Thymus (tissue), 11 donors: ENCODE results near the gene RFC3. TPM values are rescaled to one million over a fixed set of nuclear protein-coding genes. Genes with fewer than 3 reads are reported as not detected.

Source experiments
- DNase-seq, 9 donors: peaks; one replicate each; pipeline ENCODE4 v3.0.0-alpha.2; 2013; ENCODE audit warnings: low spot score in 9 of 9, low read depth in 6 of 9, missing footprints in 1 of 9
- H3K27ac ChIP-seq, 2 donors: one replicate each; pipeline ENCODE4 v1.5.1; 2013; ENCODE audit warnings: control low read depth in 1 of 2, low read depth in 1 of 2, low read length in 1 of 2, mild to moderate bottlenecking in 1 of 2, moderate library complexity in 1 of 2
- H3K27me3 ChIP-seq, 2 donors: one replicate each; pipeline ENCODE4 v1.5.1; 2013; ENCODE audit warnings: low read length in 1 of 2; ENCODE audit not compliant: control insufficient read depth in 2 of 2, insufficient read depth in 1 of 2
- H3K36me3 ChIP-seq, 2 donors: one replicate each; pipeline ENCODE4 v1.5.1; 2013; ENCODE audit warnings: low read length in 1 of 2, mild to moderate bottlenecking in 1 of 2, moderate library complexity in 1 of 2; ENCODE audit not compliant: control insufficient read depth in 2 of 2, insufficient read depth in 2 of 2
- H3K4me1 ChIP-seq, 2 donors: one replicate each; pipeline ENCODE4 v1.5.1; 2013; ENCODE audit warnings: low read length in 2 of 2; ENCODE audit not compliant: control insufficient read depth in 2 of 2, insufficient read depth in 2 of 2
- H3K4me3 ChIP-seq, 2 donors: one replicate each; pipeline ENCODE4 v1.5.1; 2013; ENCODE audit warnings: low read length in 2 of 2, control low read depth in 1 of 2, mild to moderate bottlenecking in 1 of 2
- H3K9me3 ChIP-seq, 2 donors: one replicate each; pipeline ENCODE4 v1.5.1; 2013; ENCODE audit warnings: low read length in 1 of 2, mild to moderate bottlenecking in 1 of 2; ENCODE audit not compliant: control insufficient read depth in 2 of 2, insufficient read depth in 1 of 2
- WGBS: extraction: QIAGEN DNeasy Blood & Tissue Kit; methylation state at CpG from one replicate; pipeline ENCODE4 v1.1.7; 2013; 5-methylcytosine and 5-hydroxymethylcytosine counted together
- polyA plus RNA-seq: library from polyadenylated mRNA; stranded (reverse); fragments of 200-250 nt; gene quantifications from one replicate; pipeline ENCODE4 v1.2.3, GENCODE V29; 2013
- total RNA-seq: library from RNA; stranded (reverse); fragments of 120-200 nt; gene quantifications from one replicate; pipeline ENCODE4 v1.2.4, GENCODE V29; 2013
- donor health status: healthy.

Gene RFC3
- total and polyA plus RNA-seq, 2 donors: 8.1 to 24.3 TPM

DNA sequence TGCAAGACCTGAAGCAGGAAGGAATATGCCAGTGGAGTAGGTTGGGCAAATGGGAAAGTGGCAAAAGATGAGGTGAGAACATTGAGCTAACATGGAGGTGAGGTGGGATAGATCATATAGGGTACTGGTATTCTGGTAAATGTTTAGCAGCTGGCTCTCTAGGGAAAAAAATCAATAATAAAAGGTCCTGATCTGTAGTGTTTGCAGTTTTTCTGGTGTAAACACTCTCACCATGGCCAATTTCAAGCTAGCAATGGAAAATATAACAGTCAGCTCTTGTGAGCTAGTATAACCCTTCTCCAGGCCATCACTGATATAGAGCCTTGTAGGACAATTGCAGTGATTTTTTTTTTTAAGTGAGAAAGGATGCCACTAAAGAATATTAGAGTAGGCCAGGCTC lies 31.3 kb downstream of the RFC3 start:
- no peak for DNase-seq
- Histone ChIP-seq H3K4me3 (no peak overlapping the region), H3K36me3 (peaks cover 7 to 8% of the 10 kb centered on the region in 2 donors), H3K27ac (no peak overlapping the region), H3K27me3 (no peaks in the 10 kb centered on the region), H3K9me3 (no peaks in the 10 kb centered on the region), H3K4me1 (no peaks in the 10 kb centered on the region)

DNA sequence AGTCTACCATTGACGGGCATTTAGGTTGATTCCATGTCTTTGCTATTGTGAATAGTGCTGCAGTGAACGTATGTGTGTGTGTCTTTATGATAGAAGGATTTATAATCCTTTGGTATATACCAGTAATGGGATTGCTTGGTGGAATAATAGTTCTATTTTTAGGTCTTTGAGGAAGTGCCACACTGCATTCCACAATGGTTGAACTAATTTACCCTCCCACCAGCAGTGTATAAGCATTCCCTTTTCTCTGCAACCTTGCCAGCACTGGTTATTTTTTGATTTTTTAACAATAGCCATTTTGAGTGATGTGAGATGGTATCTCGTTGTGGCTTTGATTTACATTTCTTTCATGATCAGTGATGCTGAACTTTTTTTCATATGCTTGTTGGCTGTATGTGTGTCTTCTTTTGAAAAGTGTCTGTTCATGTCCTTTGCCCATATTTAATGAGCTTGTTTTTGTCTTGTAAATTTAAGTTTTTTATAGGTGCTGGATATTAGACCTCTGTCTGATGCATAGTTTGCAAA lies 37.5 kb downstream of the RFC3 start:
- H3K27me3 ChIP-seq: no peaks in the 10 kb centered on the region
- 95% methylated on average over 3 of the region's 3 CpGs for WGBS
- DNase-seq: no peak
- no peaks in the 10 kb centered on the region for H3K4me1 ChIP-seq
- H3K9me3 ChIP-seq: no peaks in the 10 kb centered on the region
- H3K27ac ChIP-seq: no peak overlapping the region
- peaks cover 0 to 2% of the 10 kb centered on the region in 2 donors for H3K36me3 ChIP-seq
- no peak overlapping the region for H3K4me3 ChIP-seq

DNA sequence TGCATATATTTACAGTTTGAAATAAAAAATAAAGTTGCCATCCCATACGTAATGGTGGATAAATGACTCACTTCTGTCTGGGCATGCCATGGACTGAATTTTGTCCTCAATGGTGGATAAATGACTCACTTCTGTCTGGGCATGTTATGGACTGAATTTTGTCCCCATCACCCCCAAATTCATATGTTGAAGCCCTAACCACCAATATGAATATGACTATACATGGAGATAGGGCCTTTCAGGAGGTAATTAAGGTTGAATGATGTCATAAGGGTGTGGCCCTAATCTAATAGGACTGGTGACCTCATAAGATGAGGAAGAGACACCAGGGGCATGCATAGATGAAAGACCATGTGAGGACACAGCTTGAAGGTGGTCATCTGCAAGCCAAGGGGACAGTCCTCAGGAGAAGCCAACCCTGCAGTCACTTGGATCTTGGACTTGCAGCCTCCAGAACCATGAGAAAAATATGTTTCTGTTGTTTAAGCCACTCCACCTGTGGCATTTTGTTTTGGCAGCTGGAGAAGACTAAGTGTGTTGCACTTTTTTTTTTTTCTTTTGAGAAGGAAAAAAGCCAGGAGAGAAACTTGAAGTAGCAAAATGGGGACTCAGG lies 41.8 kb downstream of the RFC3 start:
- Histone ChIP-seq H3K36me3 (peaks cover 0 to 2% of the 10 kb centered on the region in 2 donors), H3K4me3 (no peak overlapping the region), H3K27ac (no peak overlapping the region), H3K4me1 (no peaks in the 10 kb centered on the region), H3K9me3 (no peaks in the 10 kb centered on the region), H3K27me3 (no peaks in the 10 kb centered on the region)
- no peak for DNase-seq
- WGBS: 99% methylated on average over 1 of the region's 1 CpG

DNA sequence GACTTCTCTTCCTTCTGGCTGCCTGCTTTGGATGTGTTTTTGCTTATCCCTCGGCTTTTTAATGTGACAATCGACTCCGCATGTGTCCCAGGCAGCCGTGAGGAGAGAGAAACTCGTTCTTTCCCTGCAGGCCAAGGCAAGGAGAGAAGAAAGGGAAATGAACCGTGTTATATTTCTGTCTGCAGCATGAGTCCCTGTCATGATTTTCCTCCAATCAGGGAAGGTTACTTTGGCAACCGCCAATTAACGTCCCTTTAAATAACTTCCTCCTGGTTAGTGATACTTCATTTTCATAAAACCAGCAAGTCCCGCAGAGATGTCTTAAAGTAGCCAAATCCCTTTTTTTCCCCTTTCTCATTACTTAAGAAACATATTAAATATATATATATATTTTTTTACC lies 42.6 kb downstream of the RFC3 start:
- Histone ChIP-seq H3K4me3 (no peak overlapping the region), H3K27ac (no peak overlapping the region), H3K27me3 (no peaks in the 10 kb centered on the region), H3K4me1 (no peaks in the 10 kb centered on the region), H3K9me3 (no peaks in the 10 kb centered on the region), H3K36me3 (peaks cover 0 to 2% of the 10 kb centered on the region in 2 donors)
- no peak for DNase-seq
- whole genome bisulfite sequencing: 90% methylated on average over 9 of the region's 9 CpGs

DNA sequence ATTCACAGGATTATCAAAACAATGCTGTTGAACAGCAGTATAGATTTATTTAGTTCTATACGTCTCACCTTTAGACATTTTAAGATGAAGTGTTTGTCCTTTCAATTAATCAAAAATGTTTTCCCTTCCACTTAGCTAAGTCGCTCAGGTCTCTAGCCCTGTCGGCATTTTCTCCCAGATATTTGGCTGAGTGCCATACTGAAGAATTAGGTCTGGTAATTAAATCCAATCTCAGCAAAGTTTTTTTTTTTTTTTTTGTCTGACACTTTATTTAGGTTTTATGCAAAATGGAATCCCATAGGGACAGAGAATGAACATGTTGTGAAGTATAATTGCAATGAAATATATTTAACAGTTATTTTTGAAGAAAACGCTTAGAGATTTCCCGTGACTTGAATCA lies 44.1 kb downstream of the RFC3 start:
- no peaks in the 10 kb centered on the region for H3K9me3 ChIP-seq
- no peaks in the 10 kb centered on the region for H3K27me3 ChIP-seq
- DNase-seq: no peak
- WGBS: 96% methylated on average over 5 of the region's 5 CpGs
- no peaks in the 10 kb centered on the region for H3K4me1 ChIP-seq
- no peak overlapping the region for H3K27ac ChIP-seq
- no peak overlapping the region for H3K4me3 ChIP-seq
- H3K36me3 ChIP-seq: peaks cover 0 to 2% of the 10 kb centered on the region in 2 donors

DNA sequence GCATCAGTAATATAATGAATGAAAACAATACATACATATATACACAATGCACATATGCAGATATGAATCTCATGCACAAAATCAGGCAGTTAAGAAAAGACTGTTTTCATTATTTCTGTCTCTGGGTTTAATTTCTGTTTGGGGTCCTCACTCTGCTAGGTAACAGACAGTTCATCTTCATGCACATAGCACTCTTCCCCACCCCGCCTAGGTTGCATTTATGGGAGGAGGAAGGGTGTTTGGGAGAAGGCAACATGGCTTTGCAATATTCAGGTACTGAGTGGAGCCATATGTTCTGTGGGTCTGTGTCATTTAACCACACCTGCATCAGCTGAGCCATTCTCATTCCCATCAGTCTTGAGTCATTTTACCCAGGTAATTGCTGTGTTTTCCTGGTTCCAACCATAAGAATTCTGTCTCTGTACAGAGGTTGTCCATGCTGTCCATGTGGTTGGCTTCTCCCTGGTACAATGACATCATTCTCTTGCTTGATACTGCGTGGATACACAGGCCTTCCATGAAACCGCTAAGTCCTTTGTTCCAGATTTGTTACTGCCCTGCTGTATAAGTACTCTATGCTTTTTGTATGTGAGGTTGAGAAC lies 45.3 kb downstream of the RFC3 start:
- 65% methylated on average over 3 of the region's 3 CpGs for WGBS

DNA sequence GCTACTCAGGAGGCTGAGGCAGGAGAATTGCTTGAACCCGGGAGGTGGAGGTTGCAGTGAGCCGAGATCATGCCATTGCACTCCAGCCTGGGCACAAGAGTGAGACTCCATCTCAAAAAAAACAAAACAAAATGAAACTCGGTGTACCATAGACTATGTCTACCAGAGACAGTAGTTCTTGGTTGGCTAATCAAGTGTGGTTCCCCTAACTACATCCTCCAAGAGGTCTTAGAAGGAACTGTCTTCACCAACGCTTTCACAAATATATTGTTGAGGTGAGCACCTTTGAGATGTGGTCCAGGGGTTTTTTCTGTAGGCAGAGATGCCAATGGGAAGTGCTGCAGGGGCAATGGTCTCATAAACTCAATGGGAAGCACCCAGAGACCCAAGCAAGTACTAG lies 48.0 kb downstream of the RFC3 start:
- Histone ChIP-seq H3K27me3 (no peaks in the 10 kb centered on the region), H3K27ac (no peak overlapping the region), H3K36me3 (no peaks in the 10 kb centered on the region), H3K9me3 (no peaks in the 10 kb centered on the region), H3K4me1 (no peaks in the 10 kb centered on the region), H3K4me3 (no peak overlapping the region)
- 98% methylated on average over 4 of the region's 4 CpGs for WGBS
- no peak for DNase-seq

More for the DNA sequence above, 45.3 kb downstream of the RFC3 start:
- H3K4me1 ChIP-seq: no peaks in the 10 kb centered on the region
- H3K36me3 ChIP-seq: no peaks in the 10 kb centered on the region
- H3K4me3 ChIP-seq: no peak overlapping the region
- no peaks in the 10 kb centered on the region for H3K9me3 ChIP-seq
- DNase-seq: no peak
- no peaks in the 10 kb centered on the region for H3K27me3 ChIP-seq
- no peak overlapping the region for H3K27ac ChIP-seq

DNA sequence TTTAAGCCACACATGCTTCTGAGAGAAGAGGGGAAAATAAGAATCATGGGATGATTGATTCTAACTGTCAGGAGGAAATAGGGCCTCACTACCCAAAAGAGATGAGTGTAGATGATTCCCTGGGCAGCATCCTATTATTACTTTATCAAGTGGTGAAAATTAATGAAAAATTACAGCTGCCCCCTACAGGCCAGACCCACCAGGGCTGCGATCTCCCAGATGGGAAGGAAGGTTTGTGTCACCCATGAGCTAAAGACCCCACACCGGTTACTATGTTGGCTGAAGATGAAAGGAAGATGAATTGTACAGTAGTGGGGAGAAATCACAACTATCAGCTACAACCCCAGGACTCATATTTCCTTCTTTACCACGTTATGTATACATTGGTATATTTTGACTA lies 49.5 kb downstream of the RFC3 start:
- no peak overlapping the region for H3K27ac ChIP-seq
- no peaks in the 10 kb centered on the region for H3K4me1 ChIP-seq
- H3K9me3 ChIP-seq: no peaks in the 10 kb centered on the region
- 97% methylated on average over 3 of the region's 3 CpGs for WGBS
- H3K36me3 ChIP-seq: no peaks in the 10 kb centered on the region
- H3K27me3 ChIP-seq: no peaks in the 10 kb centered on the region
- no peak overlapping the region for H3K4me3 ChIP-seq
- DNase-seq: no peak

DNA sequence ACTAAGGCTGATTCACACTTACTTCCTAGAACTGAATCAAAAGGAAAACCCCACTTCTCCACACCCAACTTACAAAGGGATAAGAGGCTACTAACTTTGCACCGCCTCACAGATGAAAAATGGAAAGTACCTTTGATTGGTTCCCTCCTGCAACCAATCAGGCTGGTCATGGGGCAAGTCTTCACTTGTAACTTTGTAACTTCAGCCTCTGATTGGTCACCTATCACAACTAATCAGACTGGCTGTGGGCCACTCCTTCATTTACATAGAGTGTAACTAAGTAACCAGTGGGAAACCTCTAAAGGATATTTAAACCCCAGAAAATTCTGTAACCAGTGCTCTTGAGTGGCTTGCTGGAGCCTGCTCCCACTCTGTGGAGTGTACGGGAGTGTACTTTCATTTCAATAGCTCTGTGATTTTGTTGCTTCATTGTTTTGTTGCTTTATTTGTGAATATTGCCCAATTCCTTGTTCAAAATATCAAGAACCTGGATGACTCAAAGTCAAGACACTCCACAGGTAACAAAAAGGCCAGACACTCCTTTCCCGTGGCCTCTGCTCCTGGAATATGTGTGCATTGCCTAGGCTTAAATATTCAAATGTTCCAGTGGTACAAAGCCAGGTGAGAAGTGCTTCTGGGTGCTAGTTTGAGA lies 50.5 kb downstream of the RFC3 start:
- Histone ChIP-seq H3K9me3 (no peaks in the 10 kb centered on the region), H3K36me3 (no peaks in the 10 kb centered on the region), H3K27me3 (no peaks in the 10 kb centered on the region), H3K4me1 (no peaks in the 10 kb centered on the region), H3K27ac (no peak overlapping the region), H3K4me3 (no peak overlapping the region)
- WGBS: 97% methylated on average over 3 of the region's 3 CpGs
- no peak for DNase-seq
